ENCODE results near the gene PRND.

DNA sequence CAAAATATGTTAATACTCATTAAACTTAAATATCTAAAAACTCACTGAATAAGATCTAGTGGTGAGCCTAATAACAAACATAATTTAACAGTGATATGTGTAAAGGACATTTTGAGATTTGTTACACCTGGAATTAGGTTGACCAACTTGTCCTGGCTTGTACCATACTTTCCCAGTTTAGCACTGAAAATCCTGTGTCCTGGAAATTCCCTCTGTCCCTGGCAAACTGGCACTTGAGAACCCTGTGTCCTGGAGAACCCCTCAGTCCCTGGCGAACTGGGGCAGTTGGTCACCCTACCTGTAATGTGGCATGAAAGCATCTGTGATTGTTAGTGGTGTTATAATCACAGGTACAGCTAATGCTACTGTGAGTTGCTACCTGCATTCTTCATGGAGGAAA is 6.9 kb upstream of the PRND start:
- TF ChIP-seq, protein P1, sequence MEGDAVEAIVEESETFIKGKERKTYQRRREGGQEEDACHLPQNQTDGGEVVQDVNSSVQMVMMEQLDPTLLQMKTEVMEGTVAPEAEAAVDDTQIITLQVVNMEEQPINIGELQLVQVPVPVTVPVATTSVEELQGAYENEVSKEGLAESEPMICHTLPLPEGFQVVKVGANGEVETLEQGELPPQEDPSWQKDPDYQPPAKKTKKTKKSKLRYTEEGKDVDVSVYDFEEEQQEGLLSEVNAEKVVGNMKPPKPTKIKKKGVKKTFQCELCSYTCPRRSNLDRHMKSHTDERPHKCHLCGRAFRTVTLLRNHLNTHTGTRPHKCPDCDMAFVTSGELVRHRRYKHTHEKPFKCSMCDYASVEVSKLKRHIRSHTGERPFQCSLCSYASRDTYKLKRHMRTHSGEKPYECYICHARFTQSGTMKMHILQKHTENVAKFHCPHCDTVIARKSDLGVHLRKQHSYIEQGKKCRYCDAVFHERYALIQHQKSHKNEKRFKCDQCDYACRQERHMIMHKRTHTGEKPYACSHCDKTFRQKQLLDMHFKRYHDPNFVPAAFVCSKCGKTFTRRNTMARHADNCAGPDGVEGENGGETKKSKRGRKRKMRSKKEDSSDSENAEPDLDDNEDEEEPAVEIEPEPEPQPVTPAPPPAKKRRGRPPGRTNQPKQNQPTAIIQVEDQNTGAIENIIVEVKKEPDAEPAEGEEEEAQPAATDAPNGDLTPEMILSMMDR (IDR thresholded peaks at IDR 0.05), result no peak
- TF ChIP-seq EP300 (IDR thresholded peaks at IDR 0.05) (no peak), POLR2A (IDR thresholded peaks at IDR 0.05) (no peak)

Measured in suprapubic skin (tissue), 3 donors.